H9 (cell line): ENCODE measurements around the gene CRYBG2. TPM values are rescaled to one million over a fixed set of nuclear protein-coding genes. Genes with fewer than 3 reads are reported as not detected.
A peak's percentile ranks its signal among the peaks of the same experiment; 100 is the strongest.

ENCODE experiments used
- DNase-seq: peaks from one replicate; pipeline ENCODE4 v3.0.0-alpha.2; 2017
- H2AFZ ChIP-seq: one replicate; pipeline ENCODE4 v1.6.1; 2013; ENCODE audit warnings: mild to moderate bottlenecking, low read length, control low read depth, moderate library complexity
- H2AK5ac ChIP-seq: 2 replicates; pipeline ENCODE4 v1.6.1; 2013; ENCODE audit warnings: low read length, control low read depth, mixed read lengths; ENCODE audit not compliant: insufficient read length
- H2BK120ac ChIP-seq: one replicate; pipeline ENCODE4 v1.6.1; 2013; ENCODE audit warnings: low read depth, mild to moderate bottlenecking, low read length, control low read depth, inconsistent platforms; ENCODE audit not compliant: poor library complexity, severe bottlenecking
- H2BK12ac ChIP-seq: 2 replicates; pipeline ENCODE4 v1.6.1; 2013; ENCODE audit warnings: low read length, control low read depth, mixed read lengths, low read depth; ENCODE audit not compliant: insufficient read length
- H2BK15ac ChIP-seq: 2 replicates; pipeline ENCODE4 v1.6.1; 2013; ENCODE audit warnings: low read depth, low read length, control low read depth
- H2BK20ac ChIP-seq: one replicate; pipeline ENCODE4 v1.6.1; 2013; ENCODE audit warnings: low read depth, mild to moderate bottlenecking, low read length, control low read depth, inconsistent platforms; ENCODE audit not compliant: poor library complexity, severe bottlenecking
- H2BK5ac ChIP-seq: 2 replicates; pipeline ENCODE4 v1.6.1; 2013; ENCODE audit warnings: low read length, control low read depth, mixed read lengths; ENCODE audit not compliant: insufficient read length
- H3K14ac ChIP-seq: 2 replicates; pipeline ENCODE4 v1.6.1; 2013; ENCODE audit warnings: low read length, control low read depth; ENCODE audit not compliant: insufficient read depth
- H3K18ac ChIP-seq: 2 replicates; pipeline ENCODE4 v1.6.1; 2013; ENCODE audit warnings: low read depth, mild to moderate bottlenecking, mixed read lengths, low read length, control low read depth; ENCODE audit not compliant: insufficient read length
- H3K23ac ChIP-seq: 2 replicates; pipeline ENCODE4 v1.6.1; 2013; ENCODE audit warnings: low read length, control low read depth, mixed read lengths, low read depth; ENCODE audit not compliant: insufficient read length
- H3K23me2 ChIP-seq: 2 replicates; pipeline ENCODE4 v1.6.1; 2013; ENCODE audit warnings: low read depth, mild to moderate bottlenecking, mixed read lengths, low read length, control low read depth; ENCODE audit not compliant: insufficient read length, poor library complexity, severe bottlenecking
- H3K27ac ChIP-seq: 2 replicates; pipeline ENCODE4 v1.5.1; 2013; ENCODE audit warnings: low read length, control low read depth, mixed read lengths, low read depth; ENCODE audit not compliant: insufficient read length
- H3K27me3 ChIP-seq: 2 replicates; pipeline ENCODE4 v1.6.1; 2013; ENCODE audit warnings: low read length, control low read depth, inconsistent platforms; ENCODE audit not compliant: insufficient read depth
- H3K4ac ChIP-seq: 2 replicates; pipeline ENCODE4 v1.6.1; 2013; ENCODE audit warnings: low read depth, mild to moderate bottlenecking, control low read depth, inconsistent platforms, low read length, moderate library complexity
- H3K4me1 ChIP-seq: 2 replicates; pipeline ENCODE4 v1.6.1; 2013; ENCODE audit warnings: low read length, control low read depth, inconsistent platforms; ENCODE audit not compliant: insufficient read depth
- H3K4me2 ChIP-seq: 2 replicates; pipeline ENCODE4 v1.6.1; 2013; ENCODE audit warnings: low read length, control low read depth, mixed read lengths; ENCODE audit not compliant: insufficient read length, insufficient read depth
- H3K56ac ChIP-seq: 2 replicates; pipeline ENCODE4 v1.6.1; 2013; ENCODE audit warnings: low read depth, mild to moderate bottlenecking, mixed read lengths, low read length, control low read depth; ENCODE audit not compliant: insufficient read length
- H3K79me1 ChIP-seq: 2 replicates; pipeline ENCODE4 v1.6.1; 2013; ENCODE audit warnings: low read depth, mild to moderate bottlenecking, moderate library complexity, low read length, control low read depth, inconsistent platforms; ENCODE audit not compliant: insufficient read depth, poor library complexity, severe bottlenecking
- H3K79me2 ChIP-seq: 2 replicates; pipeline ENCODE4 v1.6.1; 2013; ENCODE audit warnings: low read length, control low read depth, inconsistent platforms; ENCODE audit not compliant: insufficient read depth
- H3K9ac ChIP-seq: 2 replicates; pipeline ENCODE4 v1.6.1; 2013; ENCODE audit warnings: low read length, control low read depth, mixed read lengths; ENCODE audit not compliant: insufficient read length; ENCODE audit errors: extremely low read depth
- H3K9me3 ChIP-seq: one replicate; pipeline ENCODE4 v1.6.1; 2013; ENCODE audit warnings: low read depth, low read length, inconsistent platforms; ENCODE audit not compliant: control insufficient read depth
- H3T11ph ChIP-seq: one replicate; pipeline ENCODE4 v1.6.1; 2013; ENCODE audit warnings: mild to moderate bottlenecking, low read length, control low read depth, inconsistent platforms
- H4K20me1 ChIP-seq: one replicate; pipeline ENCODE4 v1.6.1; 2013; ENCODE audit not compliant: control insufficient read depth, insufficient read length, insufficient read depth
- H4K5ac ChIP-seq: 2 replicates; pipeline ENCODE4 v1.6.1; 2013; ENCODE audit warnings: low read depth, mild to moderate bottlenecking, mixed read lengths, low read length, control low read depth; ENCODE audit not compliant: insufficient read length
- H4K8ac ChIP-seq: replicated peaks from 2 replicates; pipeline ENCODE4 v1.6.1; 2013; ENCODE audit warnings: low read length, control low read depth, mixed read lengths, low read depth; ENCODE audit not compliant: insufficient read length
- H4K91ac ChIP-seq: 2 replicates; pipeline ENCODE4 v1.6.1; 2013; ENCODE audit warnings: low read depth, mild to moderate bottlenecking, moderate library complexity, mixed read lengths, low read length, control low read depth; ENCODE audit not compliant: insufficient read length
- H3K27ac Mint-ChIP-seq, 3 experiments: 2 replicates in 2 of 3; 3 replicates in 1 of 3; pipeline ENCODE4 v1.8.0; 2020 to 2021; ENCODE audit warnings: mixed read lengths in 3 of 3, mild to moderate bottlenecking in 1 of 3, moderate library complexity in 1 of 3
- H3K27me3 Mint-ChIP-seq: 2 replicates; pipeline ENCODE4 v1.8.0; 2021; ENCODE audit warnings: low read depth, mild to moderate bottlenecking, moderate library complexity, mixed read lengths
- H3K36me3 Mint-ChIP-seq, 3 experiments: 2 replicates in 2 of 3; 3 replicates in 1 of 3; pipeline ENCODE4 v1.8.0; 2020 to 2021; ENCODE audit warnings: low read depth in 3 of 3, mixed read lengths in 3 of 3; ENCODE audit not compliant: insufficient read depth in 1 of 3
- H3K4me1 Mint-ChIP-seq, 2 experiments: 2 replicates each; pipeline ENCODE4 v1.8.0; 2020; ENCODE audit warnings: mixed read lengths in 2 of 2
- H3K4me3 Mint-ChIP-seq, 2 experiments: 2 replicates in 1 of 2; 3 replicates in 1 of 2; pipeline ENCODE4 v1.8.0; 2020 to 2021; ENCODE audit warnings: mild to moderate bottlenecking in 2 of 2, mixed read lengths in 2 of 2, moderate library complexity in 1 of 2
- H3K9me3 Mint-ChIP-seq, 2 experiments: 2 replicates in 1 of 2; 3 replicates in 1 of 2; pipeline ENCODE4 v1.8.0; 2020; ENCODE audit warnings: mild to moderate bottlenecking in 2 of 2, mixed read lengths in 2 of 2, moderate library complexity in 1 of 2
- WGBS: extraction: QIAGEN DNeasy Blood & Tissue Kit; methylation state at CpG from one replicate; pipeline ENCODE4 v1.1.7; 2013; ENCODE audit warnings: missing lambda C conversion rate, low lambda C conversion rate, mixed read lengths; ENCODE audit not compliant: insufficient read length; ENCODE audit errors: extremely low coverage; 5-methylcytosine and 5-hydroxymethylcytosine counted together
- total RNA-seq: library from RNA; stranded (reverse); gene quantifications from 2 replicates; pipeline ENCODE4 v1.2.1, GENCODE V29; 2021
- TF ChIP-seq, protein P1 (sequence below): fragments of 200-600 bp; sonication (generic); conservative IDR thresholded peaks from 3 replicates; pipeline ENCODE4 v1.8.0; 2021; ENCODE audit warnings: antibody characterized with exemption, mild to moderate bottlenecking

CRYBG2 gene
- total RNA-seq, 1 experiment from 2014 or later, result 12.8 TPM

DNA sequence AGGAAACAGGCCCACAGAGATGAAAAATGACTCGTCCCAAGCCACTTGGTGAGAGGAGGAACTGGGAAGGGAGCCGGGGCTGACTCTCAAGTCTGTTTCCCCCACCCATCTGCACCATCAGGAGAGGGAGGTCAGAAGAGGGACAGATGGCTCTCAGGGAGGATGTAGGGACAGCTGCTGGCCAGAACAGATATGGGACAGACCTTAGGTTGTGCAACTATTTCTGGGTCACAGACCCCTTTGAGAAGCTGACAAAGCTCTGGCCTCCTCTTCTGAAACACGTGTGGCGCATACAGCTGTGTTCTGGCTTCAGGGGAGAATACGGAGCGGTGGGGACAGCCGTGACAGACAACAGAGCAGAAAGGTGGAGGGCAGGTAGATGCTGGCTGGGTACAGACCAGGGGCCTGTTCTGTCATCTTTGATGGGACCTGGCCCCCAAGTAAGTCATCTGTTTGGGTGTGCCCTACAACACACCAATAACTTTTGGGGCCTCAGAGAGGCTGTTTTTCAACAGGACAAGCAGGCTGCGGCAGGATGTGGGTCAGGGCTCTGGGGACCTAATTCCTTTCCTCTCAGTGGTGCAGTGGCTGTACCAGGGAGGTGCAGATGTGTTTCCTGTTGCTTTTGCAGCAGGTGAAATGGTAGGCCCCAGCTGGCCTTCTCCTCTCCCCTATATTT is 66.8 kb downstream of the CRYBG2 start:
- Histone ChIP-seq H2BK12ac (no peak overlapping the region), H3K4me1 (peaks cover 3% of the 10 kb centered on the region; the same call in 1 of the 2 replicates), H3K9ac (no peak overlapping the region), H3K27ac (no peak overlapping the region), H2BK20ac (no peak overlapping the region), H2AFZ (no peak overlapping the region), H4K8ac (no peak overlapping the region), H3K14ac (no peak overlapping the region), H2BK5ac (no peak overlapping the region), H2BK15ac (no peak overlapping the region), H3K56ac (no peak overlapping the region), H4K91ac (no peak overlapping the region), H2AK5ac (no peak overlapping the region), H4K20me1 (no peaks in the 10 kb centered on the region), H3T11ph (no peak overlapping the region), H3K79me1 (no peaks in the 10 kb centered on the region), H3K23ac (no peak overlapping the region), H2BK120ac (no peak overlapping the region), H3K9me3 (no peaks in the 10 kb centered on the region), H3K23me2 (no peaks in the 10 kb centered on the region), H3K79me2 (no peaks in the 10 kb centered on the region), H3K27me3 (no peaks in the 10 kb centered on the region), H3K4ac (no peak overlapping the region), H3K18ac (no peak overlapping the region), H4K5ac (no peak overlapping the region), H3K4me2 (no peak overlapping the region)
- Mint-ChIP-seq H3K27ac (peak overlapping the region in 1 of 3 experiments; percentile 70; a peak in 1 of 7 replicates), H3K4me1 (peaks cover 40 to 53% of the 10 kb centered on the region in 2 experiments), H3K4me3 (no peak overlapping the region), H3K36me3 (peaks cover 0 to 11% (median 5%) of the 10 kb centered on the region in 3 experiments; a peak in 3 of 7 replicates), H3K9me3 (no peaks in the 10 kb centered on the region; a peak in 1 of 5 replicates), H3K27me3 (no peaks in the 10 kb centered on the region; the same call in 1 of the 2 replicates)
- WGBS, result no CpG with 5 or more reads among the region's 8 CpGs
- TF ChIP-seq, protein P1, sequence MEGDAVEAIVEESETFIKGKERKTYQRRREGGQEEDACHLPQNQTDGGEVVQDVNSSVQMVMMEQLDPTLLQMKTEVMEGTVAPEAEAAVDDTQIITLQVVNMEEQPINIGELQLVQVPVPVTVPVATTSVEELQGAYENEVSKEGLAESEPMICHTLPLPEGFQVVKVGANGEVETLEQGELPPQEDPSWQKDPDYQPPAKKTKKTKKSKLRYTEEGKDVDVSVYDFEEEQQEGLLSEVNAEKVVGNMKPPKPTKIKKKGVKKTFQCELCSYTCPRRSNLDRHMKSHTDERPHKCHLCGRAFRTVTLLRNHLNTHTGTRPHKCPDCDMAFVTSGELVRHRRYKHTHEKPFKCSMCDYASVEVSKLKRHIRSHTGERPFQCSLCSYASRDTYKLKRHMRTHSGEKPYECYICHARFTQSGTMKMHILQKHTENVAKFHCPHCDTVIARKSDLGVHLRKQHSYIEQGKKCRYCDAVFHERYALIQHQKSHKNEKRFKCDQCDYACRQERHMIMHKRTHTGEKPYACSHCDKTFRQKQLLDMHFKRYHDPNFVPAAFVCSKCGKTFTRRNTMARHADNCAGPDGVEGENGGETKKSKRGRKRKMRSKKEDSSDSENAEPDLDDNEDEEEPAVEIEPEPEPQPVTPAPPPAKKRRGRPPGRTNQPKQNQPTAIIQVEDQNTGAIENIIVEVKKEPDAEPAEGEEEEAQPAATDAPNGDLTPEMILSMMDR, result no peak
- peak; percentile 24 for DNase-seq
